Caco-2 (cell line): ENCODE data around the gene FAM78A. TPM values are rescaled to one million over a fixed set of nuclear protein-coding genes. Genes with fewer than 3 reads are reported as not detected.

Experiments
- BruUV-seq: library from RNA; stranded (reverse); fragments of 400-500 nt; replicated peaks from 2 replicates; lab custom pipeline; 2021; lab: Mats Ljungman, UMichigan
- CTCF ChIA-PET: fragments of 300-600 bp; sonication (Branson Sonifier 250); formaldehyde crosslinking; loops from one replicate; lab custom pipeline; 2022; ENCODE audit warnings: antibody characterized with exemption; lab: Charles Lee
- POLR2A ChIA-PET: fragments of 300-600 bp; sonication (Branson Sonifier 250); formaldehyde crosslinking; loops from one replicate; lab custom pipeline; 2022; ENCODE audit warnings: antibody characterized with exemption; lab: Charles Lee
- DNase-seq, 2 experiments: peaks; one replicate each; pipeline versions ENCODE4 v3.0.0 to v3.0.0-alpha.2; 2020 to 2022
- H3K27me3 ChIP-seq: replicated peaks from 2 replicates; pipeline ENCODE4 v1.6.0; 2011; ENCODE audit warnings: low read length; ENCODE audit not compliant: control insufficient read depth, insufficient read depth
- H3K36me3 ChIP-seq: 2 replicates; pipeline ENCODE4 v1.5.1; 2011; ENCODE audit warnings: low read length; ENCODE audit not compliant: control insufficient read depth, insufficient read depth
- H3K4me1 ChIP-seq: fragments of 250-450 bp; sonication (Bioruptor Pico); 2 replicates; pipeline ENCODE4 v1.5.1; 2020; ENCODE audit warnings: mild to moderate bottlenecking
- H3K4me3 ChIP-seq: 2 replicates; pipeline ENCODE4 v1.5.1; 2011; ENCODE audit warnings: low read depth, mild to moderate bottlenecking, control low read depth, low read length
- H3K9me3 ChIP-seq: fragments of 250-450 bp; sonication (Bioruptor Pico); 2 replicates; pipeline ENCODE4 v1.5.1; 2020; ENCODE audit warnings: mild to moderate bottlenecking, moderate library complexity
- H3K27ac Mint-ChIP-seq: one replicate; pipeline ENCODE4 v1.8.0; 2022; ENCODE audit warnings: mixed read lengths; ENCODE audit not compliant: unreplicated experiment
- H3K27me3 Mint-ChIP-seq: one replicate; pipeline ENCODE4 v1.8.0; 2022; ENCODE audit warnings: mixed read lengths; ENCODE audit not compliant: insufficient read depth, unreplicated experiment
- H3K36me3 Mint-ChIP-seq: one replicate; pipeline ENCODE4 v1.8.0; 2022; ENCODE audit warnings: mild to moderate bottlenecking, mixed read lengths; ENCODE audit not compliant: insufficient read depth, unreplicated experiment
- H3K4me1 Mint-ChIP-seq: one replicate; pipeline ENCODE4 v1.8.0; 2022; ENCODE audit warnings: low read depth, mixed read lengths; ENCODE audit not compliant: unreplicated experiment
- H3K4me3 Mint-ChIP-seq: one replicate; pipeline ENCODE4 v1.8.0; 2022; ENCODE audit warnings: mild to moderate bottlenecking, moderate library complexity, mixed read lengths; ENCODE audit not compliant: unreplicated experiment
- H3K9me3 Mint-ChIP-seq: one replicate; pipeline ENCODE4 v1.8.0; 2022; ENCODE audit warnings: mixed read lengths; ENCODE audit not compliant: unreplicated experiment
- intact Hi-C: fragments of 100-400 bp; cut with micrococcal nuclease; formaldehyde crosslinking; loops from one replicate; pipeline ENCODE4 v1.10.0; 2022; ENCODE audit not compliant: unreplicated experiment
- total RNA-seq: library from RNA; stranded (reverse); gene quantifications from 2 replicates; pipeline ENCODE4 v1.2.3, GENCODE V29; 2022
- TF ChIP-seq, protein P1 (sequence below), 2 experiments: fragments of 200-600 bp in 1 of 2; IDR thresholded peaks; 1 replicate in 1 of 2; 2 replicates in 1 of 2; pipeline versions ENCODE4 v1.5.1 to v1.8.0; 2011 to 2022; ENCODE audit warnings: antibody characterized with exemption in 1 of 2, control low read depth in 1 of 2, inconsistent platforms in 1 of 2, low read depth in 1 of 2, low read length in 1 of 2, mild to moderate bottlenecking in 1 of 2, moderate library complexity in 1 of 2; ENCODE audit not compliant: insufficient read depth in 1 of 2, severe bottlenecking in 1 of 2, unreplicated experiment in 1 of 2

Gene FAM78A
- total RNA-seq, 1 experiment from 2014 or later: 0.70 TPM

GRCh38 chr9:131260751-131261452, 15.4 kb downstream of the FAM78A start:
- Histone ChIP-seq H3K9me3 (no peaks in the 10 kb centered on the region), H3K4me1 (no peaks in the 10 kb centered on the region), H3K27me3 (no peaks in the 10 kb centered on the region), H3K36me3 (no peaks in the 10 kb centered on the region), H3K4me3 (no peak overlapping the region)
- no TSS peak for BruUV-seq
- CTCF ChIA-PET: no interaction called here
- H3K9me3 Mint-ChIP-seq: no peaks in the 10 kb centered on the region
- no peaks in the 10 kb centered on the region for H3K4me1 Mint-ChIP-seq
- POLR2A ChIA-PET: no interaction called here
- TF ChIP-seq, protein P1, sequence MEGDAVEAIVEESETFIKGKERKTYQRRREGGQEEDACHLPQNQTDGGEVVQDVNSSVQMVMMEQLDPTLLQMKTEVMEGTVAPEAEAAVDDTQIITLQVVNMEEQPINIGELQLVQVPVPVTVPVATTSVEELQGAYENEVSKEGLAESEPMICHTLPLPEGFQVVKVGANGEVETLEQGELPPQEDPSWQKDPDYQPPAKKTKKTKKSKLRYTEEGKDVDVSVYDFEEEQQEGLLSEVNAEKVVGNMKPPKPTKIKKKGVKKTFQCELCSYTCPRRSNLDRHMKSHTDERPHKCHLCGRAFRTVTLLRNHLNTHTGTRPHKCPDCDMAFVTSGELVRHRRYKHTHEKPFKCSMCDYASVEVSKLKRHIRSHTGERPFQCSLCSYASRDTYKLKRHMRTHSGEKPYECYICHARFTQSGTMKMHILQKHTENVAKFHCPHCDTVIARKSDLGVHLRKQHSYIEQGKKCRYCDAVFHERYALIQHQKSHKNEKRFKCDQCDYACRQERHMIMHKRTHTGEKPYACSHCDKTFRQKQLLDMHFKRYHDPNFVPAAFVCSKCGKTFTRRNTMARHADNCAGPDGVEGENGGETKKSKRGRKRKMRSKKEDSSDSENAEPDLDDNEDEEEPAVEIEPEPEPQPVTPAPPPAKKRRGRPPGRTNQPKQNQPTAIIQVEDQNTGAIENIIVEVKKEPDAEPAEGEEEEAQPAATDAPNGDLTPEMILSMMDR (IDR thresholded peaks at IDR 0.05; ENCODE audit: insufficient read depth in 1 of 2, low read depth in 1 of 2, low read length in 1 of 2, severe bottlenecking in 1 of 2, unreplicated experiment in 1 of 2): no peak
- H3K27me3 Mint-ChIP-seq: no peaks in the 10 kb centered on the region
- H3K36me3 Mint-ChIP-seq: peaks cover 4% of the 10 kb centered on the region
- intact Hi-C loops: no loop called here
- H3K27ac Mint-ChIP-seq: no peak overlapping the region
- H3K4me3 Mint-ChIP-seq: no peak overlapping the region
- no peak for DNase-seq

GRCh38 chr9:131259916-131260597, 16.3 kb downstream of the FAM78A start:
- Mint-ChIP-seq H3K27me3 (no peaks in the 10 kb centered on the region), H3K9me3 (no peaks in the 10 kb centered on the region), H3K27ac (no peak overlapping the region), H3K4me3 (no peak overlapping the region), H3K4me1 (no peaks in the 10 kb centered on the region), H3K36me3 (peaks cover 4% of the 10 kb centered on the region)
- intact Hi-C loops: no loop called here
- Histone ChIP-seq H3K27me3 (no peaks in the 10 kb centered on the region), H3K9me3 (no peaks in the 10 kb centered on the region), H3K4me3 (no peak overlapping the region), H3K4me1 (no peaks in the 10 kb centered on the region), H3K36me3 (no peaks in the 10 kb centered on the region)
- no TSS peak for BruUV-seq
- ChIA-PET POLR2A (no interaction called here), CTCF (no interaction called here)
- TF ChIP-seq, protein P1 (IDR thresholded peaks at IDR 0.05; ENCODE audit: insufficient read depth in 1 of 2, low read depth in 1 of 2, low read length in 1 of 2, severe bottlenecking in 1 of 2, unreplicated experiment in 1 of 2): no peak
- no peak for DNase-seq

GRCh38 chr9:131259432-131259898, 16.8 kb downstream of the FAM78A start:
- intact Hi-C loops: no loop called here
- CTCF ChIA-PET: no interaction called here
- H3K4me1 Mint-ChIP-seq: no peaks in the 10 kb centered on the region
- TF ChIP-seq, protein P1 (IDR thresholded peaks at IDR 0.05; ENCODE audit: insufficient read depth in 1 of 2, low read depth in 1 of 2, low read length in 1 of 2, severe bottlenecking in 1 of 2, unreplicated experiment in 1 of 2): no peak
- H3K36me3 Mint-ChIP-seq: peaks cover 4% of the 10 kb centered on the region
- POLR2A ChIA-PET: no interaction called here
- H3K9me3 Mint-ChIP-seq: no peaks in the 10 kb centered on the region
- no peaks in the 10 kb centered on the region for H3K27me3 Mint-ChIP-seq
- no peak overlapping the region for H3K27ac Mint-ChIP-seq
- Histone ChIP-seq H3K27me3 (no peaks in the 10 kb centered on the region), H3K9me3 (no peaks in the 10 kb centered on the region), H3K4me3 (no peak overlapping the region), H3K36me3 (no peaks in the 10 kb centered on the region), H3K4me1 (no peaks in the 10 kb centered on the region)
- BruUV-seq: no TSS peak
- H3K4me3 Mint-ChIP-seq: no peak overlapping the region
- no peak for DNase-seq
